SJSA1 (cell line): ENCODE results near the gene TLR2. TPM values are rescaled to one million over a fixed set of nuclear protein-coding genes. Genes with fewer than 3 reads are reported as not detected.

ENCODE experiments used
- DNase-seq, 2 experiments: peaks; one replicate each; pipeline ENCODE4 v3.0.0-alpha.2; 2015 to 2020; ENCODE audit warnings: low spot score in 2 of 2, low read depth in 1 of 2
- H3K27ac ChIP-seq: fragments of 250-450 bp; sonication (Bioruptor Pico); 2 replicates; pipeline ENCODE4 v1.5.1; 2020; ENCODE audit warnings: mild to moderate bottlenecking, moderate library complexity
- H3K27me3 ChIP-seq: fragments of 250-450 bp; sonication (Bioruptor Pico); replicated peaks from 2 replicates; pipeline ENCODE4 v1.5.1; 2020; ENCODE audit warnings: mild to moderate bottlenecking, moderate library complexity
- H3K36me3 ChIP-seq: fragments of 250-450 bp; sonication (Bioruptor Pico); 2 replicates; pipeline ENCODE4 v1.5.1; 2020; ENCODE audit warnings: mild to moderate bottlenecking
- H3K4me1 ChIP-seq: fragments of 250-450 bp; sonication (Bioruptor Pico); replicated peaks from 2 replicates; pipeline ENCODE4 v1.6.1; 2021; ENCODE audit warnings: mild to moderate bottlenecking
- H3K4me3 ChIP-seq: fragments of 250-450 bp; sonication (Bioruptor Pico); 2 replicates; pipeline ENCODE4 v1.5.1; 2020; ENCODE audit warnings: mild to moderate bottlenecking
- H3K9me3 ChIP-seq: fragments of 250-450 bp; sonication (Bioruptor Pico); replicated peaks from 2 replicates; pipeline ENCODE4 v1.5.1; 2020; ENCODE audit warnings: mild to moderate bottlenecking
- total RNA-seq: library from RNA; depleted of rRNA; stranded (reverse); fragments of >200 nt; shearing (Covaris generic); gene quantifications from 2 replicates; pipeline ENCODE4 v1.2.3, GENCODE V29; 2014

The TLR2 gene
- total RNA-seq, 1 experiment from 2014 or later: not detected

- Histone ChIP-seq H3K4me1 (peaks cover 7% of the 10 kb centered on the region; the same call in 1 of the 2 replicates), H3K36me3 (no peaks in the 10 kb centered on the region), H3K27ac (no peak overlapping the region), H3K9me3 (no peaks in the 10 kb centered on the region), H3K27me3 (0 out of 2 replicates have a peak, but pooled peaks cover under 1% of the 10 kb centered on the region), H3K4me3 (no peak overlapping the region)
- peak in 1 of 2 experiments; percentile 9 for DNase-seq
These were observed 7.1 kb upstream of the TLR2 start for GRCh38 chr4:153676984-153677383.

- no peak for DNase-seq
- Histone ChIP-seq H3K4me1 (peaks cover 11% of the 10 kb centered on the region), H3K27ac (no peak overlapping the region), H3K36me3 (no peaks in the 10 kb centered on the region), H3K27me3 (peaks cover 9% of the 10 kb centered on the region), H3K4me3 (no peak overlapping the region), H3K9me3 (no peaks in the 10 kb centered on the region)
These were observed 4.6 kb upstream of the TLR2 start for GRCh38 chr4:153679486-153679885.

- H3K27me3 ChIP-seq: peaks cover 22% of the 10 kb centered on the region
- H3K9me3 ChIP-seq: peaks cover 5% of the 10 kb centered on the region; the same call in 1 of the 2 replicates
- no peaks in the 10 kb centered on the region for H3K36me3 ChIP-seq
- peaks cover 4% of the 10 kb centered on the region for H3K4me1 ChIP-seq
- no peak for DNase-seq
- no peak overlapping the region for H3K4me3 ChIP-seq
- H3K27ac ChIP-seq: no peak overlapping the region
These were observed 308 bp upstream of the TLR2 start for GRCh38 chr4:153683763-153684181.

- Histone ChIP-seq H3K36me3 (no peaks in the 10 kb centered on the region), H3K4me3 (peak overlapping the region; percentile 8; the same call in 1 of the 2 replicates), H3K27me3 (peaks cover 22% of the 10 kb centered on the region), H3K9me3 (peaks cover 5% of the 10 kb centered on the region; the same call in 1 of the 2 replicates), H3K27ac (no peak overlapping the region), H3K4me1 (peaks cover 4% of the 10 kb centered on the region)
- no peak for DNase-seq
These were observed 891 bp downstream of the TLR2 start for GRCh38 chr4:153684971-153685371.

- no peak for DNase-seq
- H3K27ac ChIP-seq: no peak overlapping the region
- H3K36me3 ChIP-seq: no peaks in the 10 kb centered on the region
- H3K4me3 ChIP-seq: no peak overlapping the region
- H3K4me1 ChIP-seq: no peaks in the 10 kb centered on the region
- H3K9me3 ChIP-seq: no peaks in the 10 kb centered on the region
- H3K27me3 ChIP-seq: no peaks in the 10 kb centered on the region
These were observed 20.4 kb downstream of the TLR2 start for GRCh38 chr4:153704522-153704921.

- Histone ChIP-seq H3K36me3 (no peaks in the 10 kb centered on the region), H3K4me1 (no peaks in the 10 kb centered on the region), H3K9me3 (no peaks in the 10 kb centered on the region), H3K27me3 (no peaks in the 10 kb centered on the region), H3K4me3 (no peak overlapping the region), H3K27ac (no peak overlapping the region)
- DNase-seq: no peak
These were observed 21.8 kb downstream of the TLR2 start for GRCh38 chr4:153705743-153706468.

- Histone ChIP-seq H3K4me1 (no peaks in the 10 kb centered on the region), H3K36me3 (no peaks in the 10 kb centered on the region), H3K27me3 (no peaks in the 10 kb centered on the region), H3K27ac (no peak overlapping the region), H3K4me3 (no peak overlapping the region), H3K9me3 (no peaks in the 10 kb centered on the region)
- no peak for DNase-seq
These were observed 22.4 kb downstream of the TLR2 start for GRCh38 chr4:153706519-153706918.

GRCh38 chr4:153710681-153711080, 26.6 kb downstream of the TLR2 start:
- Histone ChIP-seq H3K36me3 (no peaks in the 10 kb centered on the region), H3K4me3 (no peak overlapping the region), H3K9me3 (no peaks in the 10 kb centered on the region), H3K27me3 (no peaks in the 10 kb centered on the region), H3K27ac (no peak overlapping the region), H3K4me1 (no peaks in the 10 kb centered on the region)
- DNase-seq: no peak

GRCh38 chr4:153713866-153714646, 30.0 kb downstream of the TLR2 start:
- Histone ChIP-seq H3K9me3 (no peaks in the 10 kb centered on the region), H3K36me3 (no peaks in the 10 kb centered on the region), H3K4me1 (no peaks in the 10 kb centered on the region), H3K27me3 (no peaks in the 10 kb centered on the region; the same call in 1 of the 2 replicates), H3K4me3 (no peak overlapping the region), H3K27ac (no peak overlapping the region)
- DNase-seq: no peak

- H3K36me3 ChIP-seq: no peaks in the 10 kb centered on the region
- no peak overlapping the region for H3K4me3 ChIP-seq
- H3K4me1 ChIP-seq: no peaks in the 10 kb centered on the region
- H3K27me3 ChIP-seq: no peaks in the 10 kb centered on the region; the same call in 1 of the 2 replicates
- no peak for DNase-seq
- no peak overlapping the region for H3K27ac ChIP-seq
- H3K9me3 ChIP-seq: no peaks in the 10 kb centered on the region
These were observed 38.0 kb downstream of the TLR2 start for GRCh38 chr4:153722036-153722435.

- no peak for DNase-seq
- Histone ChIP-seq H3K4me3 (no peak overlapping the region), H3K27ac (no peak overlapping the region), H3K36me3 (no peaks in the 10 kb centered on the region), H3K9me3 (no peaks in the 10 kb centered on the region; the same call in 1 of the 2 replicates), H3K27me3 (no peaks in the 10 kb centered on the region), H3K4me1 (no peaks in the 10 kb centered on the region)
These were observed 40.5 kb downstream of the TLR2 start for GRCh38 chr4:153724606-153725005.

GRCh38 chr4:153725136-153725830, 41.2 kb downstream of the TLR2 start:
- H3K36me3 ChIP-seq: no peaks in the 10 kb centered on the region
- H3K9me3 ChIP-seq: no peaks in the 10 kb centered on the region; the same call in 1 of the 2 replicates
- no peak for DNase-seq
- H3K4me3 ChIP-seq: no peak overlapping the region
- no peaks in the 10 kb centered on the region for H3K27me3 ChIP-seq
- no peaks in the 10 kb centered on the region for H3K4me1 ChIP-seq
- H3K27ac ChIP-seq: no peak overlapping the region

GRCh38 chr4:153725831-153726154, 41.7 kb downstream of the TLR2 start:
- Histone ChIP-seq H3K27me3 (no peaks in the 10 kb centered on the region), H3K27ac (no peak overlapping the region), H3K4me3 (no peak overlapping the region), H3K9me3 (no peaks in the 10 kb centered on the region; the same call in 1 of the 2 replicates), H3K36me3 (no peaks in the 10 kb centered on the region), H3K4me1 (no peaks in the 10 kb centered on the region)
- no peak for DNase-seq

- no peaks in the 10 kb centered on the region; the same call in 1 of the 2 replicates for H3K27me3 ChIP-seq
- no peaks in the 10 kb centered on the region for H3K36me3 ChIP-seq
- no peak overlapping the region for H3K4me3 ChIP-seq
- no peak for DNase-seq
- H3K27ac ChIP-seq: no peak overlapping the region
- no peaks in the 10 kb centered on the region for H3K4me1 ChIP-seq
- no peaks in the 10 kb centered on the region; the same call in 1 of the 2 replicates for H3K9me3 ChIP-seq
These were observed 44.1 kb downstream of the TLR2 start for GRCh38 chr4:153728151-153728550.
